GM21723 (cell line): Measurements from ENCODE around the gene GAP43.

Experiments
- ATAC-seq: cut with Tn5 transposase; IDR thresholded peaks from one replicate; pipeline ENCODE4 v1.9.1; 2021; ENCODE audit warnings: mild to moderate bottlenecking, moderate library complexity; ENCODE audit not compliant: unreplicated experiment

The GAP43 gene

GRCh38 chr3:115623044-115623868, at the start of gene GAP43:
Gene GAP43, plus strand, starts transcription at chr3:115623510. Its CDS starts 180 bp downstream, at chr3:115623690.
- no peak for ATAC-seq

GRCh38 chr3:115576325-115576875, 46.9 kb upstream of the GAP43 start:
- ATAC-seq = no peak

DNA sequence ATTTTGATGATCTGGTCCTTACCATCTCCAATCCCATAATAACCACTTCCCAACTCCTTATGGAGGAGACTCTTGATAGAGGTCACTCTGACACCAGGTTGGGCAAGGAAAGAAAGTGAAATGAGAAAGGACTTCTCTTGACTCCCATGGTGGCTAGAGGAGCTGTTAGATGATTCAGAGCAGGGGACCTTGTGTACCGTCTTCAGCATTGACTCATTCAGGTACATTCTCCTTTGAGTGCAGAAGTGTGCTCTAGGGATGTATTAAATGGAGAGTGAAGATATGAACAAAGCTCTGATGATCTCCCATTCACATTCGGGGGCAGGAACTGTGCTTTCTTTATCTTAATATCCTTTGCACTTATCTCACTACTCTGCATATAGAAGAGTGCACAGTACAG, 46.3 kb upstream of the GAP43 start:
- ATAC-seq = no peak

DNA sequence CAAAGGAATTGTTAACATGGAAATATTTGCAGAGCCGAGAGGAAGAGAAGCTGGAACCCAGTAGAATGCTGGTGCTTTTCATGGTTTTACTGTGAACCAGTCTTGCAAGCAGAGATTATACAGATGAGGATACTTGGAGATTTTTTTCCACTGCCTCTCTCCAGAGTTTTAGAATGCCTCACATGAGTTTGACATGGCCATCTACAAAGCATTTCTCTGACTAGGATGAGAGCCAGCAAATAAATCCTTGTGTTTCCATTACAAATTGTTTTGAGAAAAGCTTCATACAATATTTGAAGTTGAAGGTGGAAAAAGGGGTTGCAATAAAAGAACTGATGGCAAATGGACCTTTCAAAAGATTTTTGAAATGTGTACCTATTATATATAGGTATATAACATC, 45.0 kb upstream of the GAP43 start:
- ATAC-seq = no peak

- no peak for ATAC-seq
Observed at GRCh38 chr3:115580566-115580965, 42.7 kb upstream of the GAP43 start.

- no peak for ATAC-seq
Observed at GRCh38 chr3:115581362-115582135, 41.8 kb upstream of the GAP43 start.

DNA sequence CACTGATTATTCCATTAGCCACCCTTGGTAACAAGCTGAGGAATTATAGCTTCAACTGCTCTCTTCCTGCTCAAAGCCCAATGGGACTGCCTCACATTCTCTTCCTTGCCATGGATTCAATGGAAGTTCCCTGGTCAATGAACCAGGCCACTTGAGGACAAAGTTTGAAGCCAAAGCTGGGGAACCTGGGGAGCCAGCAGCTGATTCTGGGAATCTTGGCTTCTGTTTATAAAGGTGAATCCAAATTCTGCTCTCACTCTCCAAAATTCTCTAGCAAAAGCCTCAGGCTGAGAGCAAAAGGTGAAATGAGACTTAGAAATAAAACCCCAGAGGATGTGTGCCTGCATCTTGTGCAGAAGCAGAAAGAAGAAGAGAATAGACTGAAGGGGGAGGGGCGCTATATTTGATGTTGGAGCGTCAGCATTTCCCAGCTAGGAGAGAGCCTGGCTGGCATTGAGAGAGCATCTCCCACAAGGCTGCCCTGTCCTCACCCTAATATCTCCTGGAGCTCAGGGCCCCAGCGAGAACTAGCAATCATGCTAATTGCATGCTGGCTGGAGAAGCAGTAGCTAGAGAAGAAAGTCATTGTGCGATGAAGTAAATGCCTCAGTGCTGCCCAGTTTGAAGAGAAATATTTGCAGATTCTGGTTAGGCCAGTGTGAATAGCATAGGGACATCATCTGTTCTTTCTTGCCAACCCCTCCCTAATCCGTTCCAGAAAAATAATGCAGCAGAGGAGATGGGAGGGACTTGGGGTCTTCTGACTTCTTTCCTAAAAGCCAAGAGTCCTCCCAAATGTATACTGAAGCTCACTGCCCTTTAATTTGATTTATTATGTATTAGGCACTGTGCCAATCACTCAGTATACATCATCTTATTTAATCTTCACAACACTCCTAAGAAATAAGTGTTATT, 34.9 kb upstream of the GAP43 start:
- no peak for ATAC-seq

DNA sequence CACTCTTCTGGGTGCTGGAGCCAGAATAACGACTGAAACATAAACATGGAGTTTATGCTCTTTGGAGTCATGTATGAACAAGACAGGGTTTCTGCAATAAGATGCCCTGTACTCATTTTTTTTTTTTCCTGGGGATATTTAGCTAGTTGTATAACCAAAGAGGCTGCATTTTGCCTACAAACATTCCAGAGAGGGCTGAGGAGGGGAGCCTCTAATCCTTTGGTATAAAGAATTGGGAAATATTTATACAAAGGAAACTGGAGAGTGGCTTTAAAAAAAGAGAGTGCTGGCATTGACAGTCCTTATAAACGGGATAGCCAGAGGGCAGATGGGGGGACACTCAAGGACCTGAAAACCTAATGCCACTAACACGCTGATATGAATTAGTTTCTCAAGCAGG, 32.4 kb upstream of the GAP43 start:
- ATAC-seq = no peak

GRCh38 chr3:115595611-115596275, 27.6 kb upstream of the GAP43 start:
- ATAC-seq = no peak

GRCh38 chr3:115598216-115598615, 25.1 kb upstream of the GAP43 start:
- no peak for ATAC-seq

DNA sequence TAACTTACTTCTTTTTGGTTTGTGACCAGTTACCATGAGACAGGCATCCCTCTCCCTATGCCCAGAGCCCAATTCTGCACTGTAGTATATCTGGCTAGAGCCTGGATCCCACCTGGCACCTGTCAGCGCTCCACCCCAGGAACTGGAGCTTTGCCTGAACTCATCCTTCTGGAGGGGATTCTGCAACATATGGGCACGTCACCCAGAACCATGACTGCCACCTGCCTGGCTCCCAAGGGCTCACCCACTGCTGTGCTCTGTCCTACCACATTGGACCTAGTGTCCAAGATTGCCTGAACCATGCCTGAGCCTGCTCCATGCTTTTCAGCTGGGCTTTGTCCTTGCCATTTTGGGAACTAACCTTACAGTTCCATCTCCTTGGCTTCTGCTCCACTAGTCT, 21.1 kb upstream of the GAP43 start:
- no peak for ATAC-seq

GRCh38 chr3:115611630-115612029, 11.7 kb upstream of the GAP43 start:
- no peak for ATAC-seq

DNA sequence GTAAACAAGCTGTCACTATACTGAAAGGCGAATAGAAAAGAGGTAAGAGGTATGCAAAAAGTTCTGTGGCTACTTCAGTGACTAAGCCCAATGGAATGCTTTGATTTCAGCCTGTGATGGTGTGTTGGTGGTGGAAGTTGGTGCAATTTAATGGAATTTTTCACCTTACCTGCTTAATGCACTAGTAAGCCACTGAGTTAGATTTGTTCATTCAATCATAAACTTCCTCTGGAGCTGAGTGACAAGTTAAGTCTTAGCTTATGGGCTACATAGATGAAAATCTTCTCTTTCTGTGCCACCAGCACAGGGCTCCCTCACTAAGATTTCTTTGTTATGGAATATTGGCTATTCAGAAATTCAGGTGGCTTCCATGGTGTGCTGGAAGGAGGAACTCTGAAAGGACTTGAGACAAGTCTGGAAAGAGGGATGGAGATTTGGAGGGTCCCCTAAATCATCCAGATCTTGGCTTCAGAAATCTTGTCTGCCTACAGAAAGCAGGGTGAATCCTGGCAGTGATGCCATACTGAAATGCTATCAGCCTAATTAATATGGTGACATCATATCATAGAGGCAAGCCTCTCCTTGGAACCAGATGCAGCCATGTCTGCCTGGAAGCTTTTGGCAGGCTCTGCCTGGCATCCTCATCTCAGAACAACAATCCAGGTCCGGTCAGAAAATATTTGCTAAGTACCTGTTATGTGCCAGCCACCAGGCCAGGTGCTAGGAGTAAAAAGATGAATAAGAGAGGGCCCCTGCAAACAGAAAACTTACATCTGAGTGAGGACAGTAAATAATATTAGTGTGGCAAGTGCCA, 8.1 kb upstream of the GAP43 start:
- no peak for ATAC-seq

GRCh38 chr3:115616461-115616860, 6.8 kb upstream of the GAP43 start:
- peak; percentile 51 for ATAC-seq

DNA sequence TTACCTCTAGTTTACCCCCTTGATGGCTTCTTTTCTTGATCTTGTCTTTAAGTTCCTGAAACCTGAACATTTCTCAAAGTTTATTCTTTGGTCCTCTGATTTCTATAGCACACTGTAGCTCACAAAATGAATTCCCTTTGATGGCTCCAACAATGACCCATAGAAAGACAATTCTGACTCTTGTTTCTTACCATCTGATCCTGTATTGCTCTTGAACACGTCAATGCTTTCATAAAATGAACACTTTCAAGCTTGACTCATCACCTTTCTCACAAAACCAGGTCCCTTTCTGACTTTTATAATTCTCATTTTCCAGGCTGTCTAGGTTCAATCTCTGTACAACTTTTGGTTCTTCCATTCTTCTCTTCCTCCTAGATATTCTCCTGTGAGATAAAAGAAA, 5.7 kb upstream of the GAP43 start:
- ATAC-seq = no peak

DNA sequence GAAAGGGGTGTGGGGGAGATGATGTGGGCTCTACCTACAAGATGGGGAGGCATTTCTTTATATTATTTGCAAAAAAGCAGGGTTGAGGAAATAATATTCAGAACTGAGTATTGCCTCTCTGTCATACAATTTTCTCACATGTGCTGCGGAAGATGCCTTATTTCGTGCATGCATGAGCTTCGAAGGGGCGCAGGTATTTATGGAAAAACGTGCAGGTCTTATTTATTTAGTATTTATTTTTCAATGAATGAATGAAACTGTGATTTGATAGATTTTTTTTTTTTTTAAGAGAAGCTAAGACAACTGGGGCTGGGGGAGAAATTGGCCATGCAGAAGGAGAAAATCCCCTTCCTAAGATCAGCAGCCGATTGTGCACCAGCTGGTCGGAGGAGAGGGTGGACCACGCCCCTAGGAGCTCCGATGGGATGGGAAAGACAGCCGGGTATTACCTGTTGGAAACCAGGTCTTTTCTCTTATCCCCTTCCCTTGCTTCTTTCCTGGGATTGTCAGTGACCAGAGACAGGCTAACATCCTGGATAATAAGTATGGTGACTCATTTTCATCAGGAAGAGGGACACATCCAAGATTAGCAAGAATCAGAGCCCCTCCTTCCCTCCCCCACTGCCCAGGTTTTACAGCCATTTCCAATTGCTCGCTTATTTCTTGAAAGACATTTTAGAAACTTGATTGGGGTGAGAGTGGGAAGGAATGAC, 875 bp downstream of the GAP43 start:
- no peak for ATAC-seq

- ATAC-seq = no peak
Observed at GRCh38 chr3:115624901-115625300, 1.6 kb downstream of the GAP43 start.

DNA sequence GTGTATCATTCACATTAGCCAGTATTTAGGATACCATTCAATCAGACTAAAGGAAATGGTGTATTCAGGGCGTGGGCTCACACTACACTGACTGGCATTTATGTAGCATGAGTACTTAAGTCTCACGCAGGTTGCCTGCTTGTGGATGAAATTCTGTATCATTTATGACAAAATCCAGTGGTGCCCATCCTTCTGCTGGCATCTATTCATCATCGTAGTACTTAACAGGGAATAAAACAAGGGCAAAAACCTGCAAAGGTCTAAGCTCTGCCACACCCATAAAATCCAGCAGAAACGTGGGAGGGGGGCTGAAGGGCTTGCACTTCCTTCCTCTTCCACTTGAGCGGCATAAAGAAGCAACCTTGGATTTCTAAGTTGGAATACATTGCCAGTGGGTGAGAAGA, 2.7 kb downstream of the GAP43 start:
- no peak for ATAC-seq

DNA sequence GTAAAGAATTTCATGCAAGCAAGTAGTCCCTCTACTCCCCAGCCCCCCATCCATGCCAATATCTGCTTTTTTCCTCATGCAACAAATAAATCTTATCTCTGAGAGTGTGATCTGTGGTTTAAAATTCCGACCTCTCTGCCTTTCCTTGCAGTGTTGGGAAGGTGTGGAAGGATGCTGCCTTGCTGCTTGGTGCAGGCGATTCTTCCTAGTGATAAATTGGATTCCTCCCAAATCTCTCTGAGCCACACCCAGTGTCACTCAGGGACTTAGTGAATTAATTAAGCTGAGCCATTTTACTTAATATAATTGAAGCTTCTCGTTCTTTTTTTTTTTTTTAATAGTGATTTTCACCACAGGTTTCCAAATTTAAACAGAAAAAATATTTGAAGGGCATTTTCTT, 3.4 kb downstream of the GAP43 start:
- ATAC-seq = no peak
